Measurements from ENCODE around the gene FADS3. TPM values are rescaled to one million over a fixed set of nuclear protein-coding genes. Genes with fewer than 3 reads are reported as not detected.

FADS3 gene
- total RNA-seq, 1 experiment from 2014 or later = 19.7 TPM

DNA sequence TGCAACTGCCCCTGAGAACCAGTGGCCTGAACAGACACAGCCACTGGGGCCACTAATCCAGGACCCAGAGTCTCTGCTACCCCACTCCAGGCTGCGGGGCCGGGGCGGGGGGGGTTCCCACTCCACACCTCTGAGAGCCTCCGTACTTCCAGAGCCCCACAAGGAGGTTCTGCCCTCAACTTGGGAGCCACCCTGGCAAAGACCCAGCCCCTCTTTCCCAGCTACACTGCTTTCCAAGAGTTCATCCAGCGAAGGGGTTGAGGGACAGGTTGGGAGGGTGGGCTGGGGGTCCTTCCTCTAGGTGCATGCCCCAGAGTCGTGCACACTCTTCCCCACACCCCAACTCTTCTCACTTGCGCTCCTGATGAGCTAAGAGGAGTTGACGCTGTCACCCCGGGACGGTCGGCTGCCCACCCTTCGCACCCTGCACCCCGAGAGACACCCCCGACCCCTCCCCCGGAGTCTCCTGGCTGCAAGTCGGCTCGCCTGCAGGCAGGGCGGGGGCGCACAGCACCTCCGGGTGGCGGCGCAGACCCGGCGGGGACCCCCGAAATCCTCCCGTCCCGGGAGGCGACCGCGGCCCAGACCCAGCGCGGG lies 25.5 kb upstream of the FADS3 start:
- peaks cover 100% of the 10 kb centered on the region for H3K27me3 Mint-ChIP-seq (ENCODE audit: unreplicated experiment)
- intact Hi-C loops (cut with micrococcal nuclease; ENCODE audit: unreplicated experiment) = no loop called here
- BruUV-seq (replicated peaks) = no TSS peak

DNA sequence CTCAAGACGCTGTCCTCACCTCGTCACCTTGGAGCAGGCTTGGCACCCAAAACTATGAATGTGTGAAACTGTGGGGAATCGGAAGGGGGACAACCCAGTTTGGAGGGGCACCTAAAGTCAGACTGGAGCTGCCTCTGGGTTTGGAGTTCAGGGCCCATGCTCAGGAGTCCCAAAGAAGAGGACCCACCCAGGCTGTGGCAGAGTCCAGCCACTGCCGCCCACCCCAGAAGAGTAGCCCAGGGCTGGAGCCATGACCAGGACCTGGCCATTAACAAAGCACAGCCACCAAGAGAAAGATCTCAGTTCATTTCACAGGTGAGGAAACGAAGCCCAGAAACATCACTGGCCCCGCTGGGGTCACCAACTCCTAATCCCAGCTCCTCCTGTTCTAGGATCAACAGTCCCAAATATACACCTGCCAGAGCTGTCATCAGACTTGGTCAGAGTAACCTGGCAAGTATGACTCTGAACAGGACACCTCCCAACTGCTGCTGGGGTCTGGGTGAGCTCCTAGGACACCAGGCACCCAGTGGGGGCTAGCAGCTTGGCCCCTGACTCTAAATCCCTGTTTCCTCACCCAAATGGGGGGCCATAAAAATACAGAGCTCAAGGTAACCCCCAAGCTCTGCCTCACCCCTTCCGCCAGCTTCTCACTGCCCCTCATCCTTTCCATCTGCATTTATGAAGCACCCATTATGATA lies 23.3 kb upstream of the FADS3 start:
- Mint-ChIP-seq H3K36me3 (ENCODE audit: insufficient read depth, unreplicated experiment) (peaks cover 11% of the 10 kb centered on the region), H3K27ac (ENCODE audit: unreplicated experiment) (no peak overlapping the region), H3K4me1 (ENCODE audit: low read depth, unreplicated experiment) (no peaks in the 10 kb centered on the region), H3K27me3 (ENCODE audit: unreplicated experiment) (peaks cover 82% of the 10 kb centered on the region), H3K9me3 (ENCODE audit: low read depth, unreplicated experiment) (no peaks in the 10 kb centered on the region), H3K4me3 (ENCODE audit: low read depth, unreplicated experiment) (no peak overlapping the region)
- DNase-seq = no peak
- CTCF ChIA-PET = interaction anchor here (0.7 to 1.5 kb wide), 2 partner anchors 42 to 74 kb away, joined by 3 to 4 read pairs; no protein-coding TSS in a partner anchor
- TF ChIP-seq, protein P1, sequence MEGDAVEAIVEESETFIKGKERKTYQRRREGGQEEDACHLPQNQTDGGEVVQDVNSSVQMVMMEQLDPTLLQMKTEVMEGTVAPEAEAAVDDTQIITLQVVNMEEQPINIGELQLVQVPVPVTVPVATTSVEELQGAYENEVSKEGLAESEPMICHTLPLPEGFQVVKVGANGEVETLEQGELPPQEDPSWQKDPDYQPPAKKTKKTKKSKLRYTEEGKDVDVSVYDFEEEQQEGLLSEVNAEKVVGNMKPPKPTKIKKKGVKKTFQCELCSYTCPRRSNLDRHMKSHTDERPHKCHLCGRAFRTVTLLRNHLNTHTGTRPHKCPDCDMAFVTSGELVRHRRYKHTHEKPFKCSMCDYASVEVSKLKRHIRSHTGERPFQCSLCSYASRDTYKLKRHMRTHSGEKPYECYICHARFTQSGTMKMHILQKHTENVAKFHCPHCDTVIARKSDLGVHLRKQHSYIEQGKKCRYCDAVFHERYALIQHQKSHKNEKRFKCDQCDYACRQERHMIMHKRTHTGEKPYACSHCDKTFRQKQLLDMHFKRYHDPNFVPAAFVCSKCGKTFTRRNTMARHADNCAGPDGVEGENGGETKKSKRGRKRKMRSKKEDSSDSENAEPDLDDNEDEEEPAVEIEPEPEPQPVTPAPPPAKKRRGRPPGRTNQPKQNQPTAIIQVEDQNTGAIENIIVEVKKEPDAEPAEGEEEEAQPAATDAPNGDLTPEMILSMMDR (IDR thresholded peaks at IDR 0.05; ENCODE audit: unreplicated experiment) = no peak
- intact Hi-C loops (cut with micrococcal nuclease; ENCODE audit: unreplicated experiment) = no loop called here
- no TSS peak for BruUV-seq (replicated peaks)

More for the DNA sequence above, 25.5 kb upstream of the FADS3 start:
- Mint-ChIP-seq H3K9me3 (ENCODE audit: low read depth, unreplicated experiment) (no peaks in the 10 kb centered on the region), H3K4me3 (ENCODE audit: low read depth, unreplicated experiment) (peak overlapping the region; percentile 79), H3K4me1 (ENCODE audit: low read depth, unreplicated experiment) (peaks cover 8% of the 10 kb centered on the region), H3K36me3 (ENCODE audit: insufficient read depth, unreplicated experiment) (peaks cover 11% of the 10 kb centered on the region), H3K27ac (ENCODE audit: unreplicated experiment) (no peak overlapping the region)
- CTCF ChIA-PET = interaction anchor here (0.6 kb wide), 1 partner anchor 91 kb away, joined by 3 read pairs; no protein-coding TSS in a partner anchor
- no peak for DNase-seq
- TF ChIP-seq, protein P1 (IDR thresholded peaks at IDR 0.05; ENCODE audit: unreplicated experiment) = no peak

DNA sequence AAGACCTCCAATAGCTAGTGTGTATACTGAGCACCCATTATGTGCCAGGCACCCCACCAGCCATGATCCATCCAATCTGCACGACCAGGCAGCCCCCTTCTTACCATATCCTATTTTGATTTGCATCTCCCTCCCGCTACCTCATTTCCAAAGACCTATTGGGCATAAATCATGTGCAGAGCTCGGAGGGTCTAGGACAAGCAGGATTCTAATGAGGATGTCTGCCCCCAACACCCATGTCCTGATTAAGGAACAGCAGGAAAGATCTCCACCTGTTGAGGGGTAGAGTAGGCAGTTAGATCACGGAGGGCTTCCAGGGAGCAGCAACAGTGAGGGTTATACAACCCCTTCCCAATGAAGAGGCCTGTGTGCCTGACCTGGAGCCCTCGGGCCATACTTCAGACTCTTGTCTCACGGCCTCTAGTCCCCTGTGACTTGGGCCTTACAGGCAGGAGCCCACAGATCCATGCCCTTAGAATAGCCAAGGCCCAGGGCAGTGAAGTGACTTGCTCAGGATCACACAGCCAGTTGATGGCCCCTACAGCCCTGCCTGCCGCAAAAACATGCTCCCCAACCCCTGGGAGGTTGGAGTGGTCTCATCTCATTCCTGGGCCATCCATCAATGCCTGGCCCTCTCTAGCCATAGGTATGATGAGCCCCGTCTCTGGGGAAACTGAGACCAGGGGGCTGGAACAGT lies 22.5 kb upstream of the FADS3 start:
- TF ChIP-seq, protein P1 (IDR thresholded peaks at IDR 0.05; ENCODE audit: unreplicated experiment) = no peak
- no peak overlapping the region for H3K27ac Mint-ChIP-seq (ENCODE audit: unreplicated experiment)
- H3K36me3 Mint-ChIP-seq (ENCODE audit: insufficient read depth, unreplicated experiment) = peaks cover 11% of the 10 kb centered on the region
- no peak overlapping the region for H3K4me3 Mint-ChIP-seq (ENCODE audit: low read depth, unreplicated experiment)
- H3K4me1 Mint-ChIP-seq (ENCODE audit: low read depth, unreplicated experiment) = no peaks in the 10 kb centered on the region
- intact Hi-C loops (cut with micrococcal nuclease; ENCODE audit: unreplicated experiment) = no loop called here
- CTCF ChIA-PET = interaction anchor here (1.5 kb wide), 1 partner anchor 42 kb away, joined by 3 read pairs; no protein-coding TSS in a partner anchor
- no TSS peak for BruUV-seq (replicated peaks)
- no peak for DNase-seq
- H3K9me3 Mint-ChIP-seq (ENCODE audit: low read depth, unreplicated experiment) = no peaks in the 10 kb centered on the region
- H3K27me3 Mint-ChIP-seq (ENCODE audit: unreplicated experiment) = peaks cover 74% of the 10 kb centered on the region

DNA sequence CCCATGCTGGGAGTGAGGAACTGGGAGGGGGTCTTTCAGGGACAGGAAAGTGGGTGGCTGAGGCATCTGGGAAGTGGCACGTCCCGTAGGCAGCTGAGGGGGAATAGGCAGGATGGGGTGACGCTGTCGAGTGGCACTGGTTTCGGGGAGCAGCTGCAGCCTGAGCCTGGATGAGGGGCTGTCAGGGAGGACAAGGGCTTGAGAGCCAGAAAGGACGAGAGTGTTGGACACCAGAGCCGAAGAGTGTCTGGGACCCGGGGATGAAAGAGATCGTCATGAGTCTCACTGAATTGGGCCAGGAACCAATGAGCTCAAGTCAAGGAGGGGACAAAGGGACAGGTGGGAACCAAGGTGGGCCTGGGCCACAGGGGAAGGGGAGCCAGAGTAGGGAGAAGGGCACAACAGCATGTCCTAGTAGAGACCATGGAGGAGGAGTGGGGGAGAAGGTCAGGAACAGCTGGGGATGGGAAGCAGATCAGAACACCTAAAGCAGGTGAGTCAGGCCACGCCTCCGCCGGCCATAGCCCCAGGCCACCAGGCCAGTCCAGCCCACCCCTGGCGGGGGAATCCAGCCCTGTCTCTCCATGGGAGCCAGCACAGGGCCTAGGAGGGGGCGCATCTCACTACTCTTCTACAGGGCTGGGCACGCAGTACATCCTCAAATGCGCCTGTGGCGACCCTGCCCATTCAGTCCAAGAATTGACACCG lies 21.8 kb upstream of the FADS3 start:
- Mint-ChIP-seq H3K27me3 (ENCODE audit: unreplicated experiment) (peaks cover 67% of the 10 kb centered on the region), H3K27ac (ENCODE audit: unreplicated experiment) (no peak overlapping the region), H3K4me3 (ENCODE audit: low read depth, unreplicated experiment) (no peak overlapping the region), H3K9me3 (ENCODE audit: low read depth, unreplicated experiment) (no peaks in the 10 kb centered on the region), H3K4me1 (ENCODE audit: low read depth, unreplicated experiment) (no peaks in the 10 kb centered on the region), H3K36me3 (ENCODE audit: insufficient read depth, unreplicated experiment) (peaks cover 8% of the 10 kb centered on the region)
- TF ChIP-seq, protein P1 (IDR thresholded peaks at IDR 0.05; ENCODE audit: unreplicated experiment) = no peak
- intact Hi-C loops (cut with micrococcal nuclease; ENCODE audit: unreplicated experiment) = no loop called here
- DNase-seq = no peak
- no TSS peak for BruUV-seq (replicated peaks)
- CTCF ChIA-PET = no interaction called here

All from Calu3 (cell line).